ENCODE data around the gene MAPKBP1. TPM values are rescaled to one million over a fixed set of nuclear protein-coding genes. Genes with fewer than 3 reads are reported as not detected.

The MAPKBP1 gene
- total RNA-seq, 1 experiment from 2014 or later, result 8.2 TPM

- DNase-seq (ENCODE audit: extremely low read depth, low read depth), result no peak
Measured at GRCh38 chr15:41847206-41847605, 72.9 kb downstream of the MAPKBP1 start.

DNA sequence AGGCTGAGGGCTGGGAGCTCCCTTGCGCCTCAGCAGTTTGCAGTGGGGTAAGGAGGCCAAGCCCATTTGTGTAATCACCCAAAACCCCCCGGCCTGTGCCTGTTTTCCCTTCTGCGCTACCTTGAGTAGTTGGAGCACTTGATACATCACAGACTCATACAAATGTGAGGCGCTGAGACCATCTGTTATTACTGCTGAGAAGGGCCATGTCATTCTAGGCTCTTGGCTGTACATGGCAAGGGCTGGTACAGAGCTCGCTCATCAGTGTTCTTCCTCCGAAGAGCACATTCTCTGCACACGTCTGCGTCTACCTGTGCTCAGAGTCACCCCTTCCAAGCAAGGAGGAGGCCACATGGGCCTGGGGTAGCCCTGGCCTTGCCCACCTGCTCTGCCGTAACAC, 73.7 kb downstream of the MAPKBP1 start:
- DNase-seq (ENCODE audit: extremely low read depth, low read depth), result no peak

- DNase-seq (ENCODE audit: extremely low read depth, low read depth), result no peak
Measured at GRCh38 chr15:41848631-41849030, 74.3 kb downstream of the MAPKBP1 start.

DNA sequence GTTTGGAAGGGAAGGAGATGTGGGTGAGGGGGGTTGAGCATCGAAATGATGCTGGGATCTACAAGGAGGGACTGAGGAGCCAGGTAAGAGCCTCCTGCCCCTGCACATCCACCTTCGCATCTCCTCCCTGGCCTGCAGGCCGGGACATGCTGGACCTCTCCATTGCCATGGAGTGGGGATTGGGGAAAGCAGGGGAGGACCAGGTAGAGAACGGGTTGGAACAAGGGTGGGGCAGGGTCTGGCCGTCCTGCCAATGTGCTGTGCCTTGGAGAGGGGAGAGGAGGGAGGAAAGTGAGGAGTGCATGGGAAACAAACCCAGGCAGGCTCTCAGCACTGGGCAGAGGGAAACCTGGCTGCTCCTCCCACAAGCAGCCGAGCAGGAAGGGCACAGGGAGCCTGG, 74.9 kb downstream of the MAPKBP1 start:
- no peak for DNase-seq (ENCODE audit: extremely low read depth, low read depth)

DNA sequence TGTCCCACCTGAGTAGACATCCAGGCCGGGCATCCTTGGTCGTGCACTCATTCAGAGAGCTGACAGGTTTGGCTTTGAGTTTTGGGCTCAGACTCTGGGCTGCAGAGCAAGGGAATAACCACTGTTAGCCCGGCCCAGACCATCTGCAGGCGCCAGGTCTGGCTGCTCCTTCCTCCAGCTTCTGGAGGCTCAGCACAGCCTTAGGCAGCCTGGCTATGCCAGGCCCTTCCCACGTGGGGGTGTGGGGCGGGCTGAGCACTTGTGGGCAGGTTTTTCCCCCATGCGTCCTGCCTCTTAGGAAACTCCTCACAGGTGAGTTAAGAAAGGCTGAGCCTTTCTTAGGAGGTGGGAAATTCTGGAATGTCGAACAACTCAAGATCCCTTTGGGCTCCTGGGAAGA, 75.6 kb downstream of the MAPKBP1 start:
- DNase-seq (ENCODE audit: extremely low read depth, low read depth), result no peak

DNA sequence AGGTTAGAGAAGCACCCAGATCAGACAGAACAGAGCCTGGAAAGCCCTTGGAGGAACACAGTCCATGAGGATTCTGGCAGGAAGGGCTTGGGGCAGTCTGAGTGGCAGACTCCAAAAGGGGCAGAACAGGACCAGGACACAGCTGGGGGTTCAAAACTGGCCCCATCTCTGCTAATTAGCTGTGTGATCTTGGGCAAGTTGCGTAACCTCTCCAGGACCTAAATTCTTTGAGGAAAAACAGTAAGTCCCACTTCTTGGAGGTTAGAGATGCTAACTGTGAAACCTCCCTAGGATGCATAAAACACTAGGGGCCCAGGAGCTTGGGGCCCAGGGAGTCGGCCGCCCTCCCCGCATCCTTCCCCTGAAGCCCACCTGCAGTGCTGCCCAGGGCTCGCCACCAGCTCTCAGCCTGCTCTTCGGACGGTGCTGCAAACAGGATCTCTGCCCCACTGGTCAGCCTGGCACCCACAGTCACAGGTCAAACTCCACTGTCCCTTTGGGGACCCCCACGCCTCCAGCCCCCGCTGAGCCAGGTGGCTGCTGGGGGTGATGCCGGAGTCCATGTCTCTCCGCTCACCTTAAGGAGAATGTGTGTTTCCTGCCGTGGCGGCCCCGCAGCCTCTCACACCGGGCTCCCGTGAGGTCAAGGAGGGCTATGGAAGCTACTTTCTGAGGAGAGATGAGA, 76.3 kb downstream of the MAPKBP1 start:
- DNase-seq (ENCODE audit: extremely low read depth, low read depth), result no peak

DNA sequence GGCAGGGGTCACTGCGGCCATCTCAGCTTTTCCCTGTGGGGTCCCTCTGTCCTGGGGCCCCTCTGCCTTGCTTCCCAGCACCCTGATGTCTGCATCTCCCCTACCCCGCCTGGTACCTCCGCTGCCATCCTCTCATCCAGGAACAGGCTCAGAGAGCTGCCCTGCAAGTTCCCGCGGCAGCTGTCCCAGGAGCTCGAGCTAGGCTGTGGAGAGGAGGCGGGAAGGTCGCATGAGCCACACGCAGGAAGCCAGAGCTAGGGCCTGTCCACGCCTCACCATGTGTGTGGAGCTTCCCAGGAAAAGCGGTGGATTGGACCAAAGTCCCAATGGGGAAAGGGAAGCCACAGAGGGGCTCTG, 76.9 kb downstream of the MAPKBP1 start:
- DNase-seq (ENCODE audit: extremely low read depth, low read depth), result no peak

DNA sequence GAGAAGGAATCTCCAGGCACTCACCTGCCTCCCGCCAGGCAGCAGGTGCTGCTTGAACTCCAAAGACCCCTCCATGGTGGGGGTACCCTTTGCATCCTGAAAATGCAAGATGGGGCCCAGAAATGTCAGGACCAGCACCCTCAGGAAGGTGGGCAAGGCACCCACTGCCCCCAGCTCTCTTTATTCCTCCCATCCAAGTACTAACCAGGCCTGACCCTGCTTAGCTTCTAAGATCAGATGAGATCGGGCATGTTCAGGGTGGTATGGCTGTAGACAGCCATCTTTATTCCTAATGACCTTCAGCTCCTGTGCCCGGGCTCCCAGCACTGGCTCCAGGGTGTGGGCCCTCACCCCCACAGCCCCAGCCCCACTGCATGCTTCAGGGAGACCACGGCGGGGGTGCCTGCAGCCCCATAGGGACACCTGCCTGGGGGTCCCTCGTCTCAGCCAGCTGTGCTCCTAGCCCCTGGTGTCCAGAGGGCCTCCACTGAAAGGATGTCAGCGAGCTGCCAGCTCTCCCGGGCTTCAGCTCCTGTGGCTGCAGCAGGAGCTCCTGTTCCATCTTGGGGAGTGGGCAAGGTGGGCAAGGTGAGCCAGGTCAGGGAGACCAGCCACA, 77.6 kb downstream of the MAPKBP1 start:
- DNase-seq (ENCODE audit: extremely low read depth, low read depth), result no peak

GRCh38 chr15:41852736-41853590, 78.7 kb downstream of the MAPKBP1 start:
- no peak for DNase-seq (ENCODE audit: extremely low read depth, low read depth)

DNA sequence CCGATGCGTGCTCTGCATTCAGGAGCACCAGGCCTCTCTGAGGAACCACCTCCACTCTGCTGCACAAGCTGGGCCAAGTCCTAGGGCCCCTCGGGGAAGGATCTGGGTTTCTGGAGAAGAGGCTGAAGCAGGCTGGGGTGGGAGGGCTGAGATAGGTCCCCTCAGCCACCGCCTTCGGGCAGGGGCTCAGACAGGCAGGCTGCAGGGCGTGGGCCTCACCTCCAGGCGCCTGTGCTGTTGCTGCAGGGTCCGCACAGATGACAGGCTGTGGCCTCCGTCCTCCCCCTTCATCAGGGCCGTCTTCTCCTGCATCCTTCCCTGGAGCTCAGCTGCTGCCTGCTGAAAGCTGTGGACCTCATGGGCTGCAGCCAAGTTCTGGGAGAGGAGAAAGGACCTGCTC, 79.5 kb downstream of the MAPKBP1 start:
- DNase-seq (ENCODE audit: extremely low read depth, low read depth), result no peak

- DNase-seq (ENCODE audit: extremely low read depth, low read depth), result no peak
Measured at GRCh38 chr15:41854443-41854842, 80.2 kb downstream of the MAPKBP1 start.

GRCh38 chr15:41855261-41855961, 81.1 kb downstream of the MAPKBP1 start:
- DNase-seq (ENCODE audit: extremely low read depth, low read depth), result no peak

DNA sequence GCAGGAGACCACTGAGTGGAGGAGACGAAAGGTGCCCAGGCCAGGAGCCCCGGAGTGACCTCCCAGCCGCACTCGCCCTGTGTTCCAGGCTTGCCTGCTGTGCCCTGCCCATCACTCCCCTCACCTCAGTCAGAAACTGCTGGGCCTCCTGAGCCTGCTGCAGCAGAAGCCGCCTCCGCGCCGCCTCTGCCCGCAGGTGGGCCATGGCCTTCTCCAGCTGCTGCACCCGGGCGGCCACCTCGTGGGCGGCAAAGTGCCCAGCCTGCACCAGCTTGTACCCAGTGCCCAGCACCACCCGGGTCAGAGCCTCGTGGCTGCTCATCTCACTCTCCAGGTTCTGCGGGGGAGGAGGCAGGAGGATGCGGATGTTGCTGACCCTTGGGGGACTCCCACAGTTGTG, 82.0 kb downstream of the MAPKBP1 start:
- DNase-seq (ENCODE audit: extremely low read depth, low read depth), result no peak

- no peak for DNase-seq (ENCODE audit: extremely low read depth, low read depth)
Measured at GRCh38 chr15:41856716-41857115, 82.4 kb downstream of the MAPKBP1 start.

- no peak for DNase-seq (ENCODE audit: extremely low read depth, low read depth)
Measured at GRCh38 chr15:41857316-41857715, 83.0 kb downstream of the MAPKBP1 start.

GRCh38 chr15:41858756-41859155, 84.5 kb downstream of the MAPKBP1 start:
- no peak for DNase-seq (ENCODE audit: extremely low read depth, low read depth)

- DNase-seq (ENCODE audit: extremely low read depth, low read depth), result no peak
Measured at GRCh38 chr15:41860049-41860828, 86.0 kb downstream of the MAPKBP1 start.

- DNase-seq (ENCODE audit: extremely low read depth, low read depth), result no peak
Measured at GRCh38 chr15:41861736-41862356, 87.6 kb downstream of the MAPKBP1 start.

DNA sequence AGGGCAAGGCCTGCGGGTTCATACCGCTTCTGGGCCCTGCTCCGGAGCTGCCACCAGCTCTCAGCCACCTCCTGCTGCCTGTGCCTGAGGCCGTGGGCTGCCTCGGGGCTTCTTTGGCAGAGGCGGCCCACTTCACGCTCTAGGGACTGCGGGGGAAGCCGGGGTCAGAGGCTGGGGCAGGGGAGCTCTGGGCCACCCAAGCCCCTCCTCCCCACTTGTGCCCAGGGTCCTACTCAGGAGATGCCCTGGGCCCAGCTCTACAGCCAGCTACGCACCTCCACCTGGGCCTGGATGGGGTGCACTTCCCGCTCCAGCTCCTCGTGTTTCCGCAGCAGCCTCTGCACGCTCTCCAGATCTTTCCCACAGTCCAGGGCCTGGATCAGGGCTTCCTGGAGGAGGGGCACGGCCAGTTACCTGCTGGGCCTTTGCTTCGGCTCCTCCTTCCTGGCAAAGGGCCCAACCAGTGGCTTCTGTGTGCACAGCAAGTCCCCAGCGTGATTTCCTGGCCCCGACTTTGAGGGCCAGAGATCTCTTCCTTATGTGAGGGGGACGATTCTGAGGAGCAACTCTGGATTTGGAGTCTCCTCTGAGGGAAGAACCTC, 88.3 kb downstream of the MAPKBP1 start:
- DNase-seq (ENCODE audit: extremely low read depth, low read depth), result no peak
